HT1080 (cell line): ENCODE results near the gene ARMC5. TPM values are rescaled to one million over a fixed set of nuclear protein-coding genes. Genes with fewer than 3 reads are reported as not detected.
A peak's percentile ranks its signal among the peaks of the same experiment; 100 is the strongest.
"Not testable (repeated sequence)": the region's sequence is repeated elsewhere in the genome, so short reads cannot be mapped to it uniquely, and the experiment has no call there.

ENCODE experiments used
- DNase-seq: peaks from one replicate; pipeline ENCODE4 v3.0.0-alpha.2; 2015; ENCODE audit warnings: low read depth
- polyA plus RNA-seq, 2 experiments: library from polyadenylated mRNA; depleted of rRNA; stranded (reverse); fragments of >200 nt; gene quantifications; 2 replicates each; pipeline ENCODE4 v1.2.3, GENCODE V29; 2015
- total RNA-seq: library from RNA; depleted of rRNA; stranded (reverse); fragments of >200 nt; shearing (Covaris generic); gene quantifications from 2 replicates; pipeline ENCODE4 v1.2.3, GENCODE V29; 2014; rRNA removed

ARMC5 gene, protein sequence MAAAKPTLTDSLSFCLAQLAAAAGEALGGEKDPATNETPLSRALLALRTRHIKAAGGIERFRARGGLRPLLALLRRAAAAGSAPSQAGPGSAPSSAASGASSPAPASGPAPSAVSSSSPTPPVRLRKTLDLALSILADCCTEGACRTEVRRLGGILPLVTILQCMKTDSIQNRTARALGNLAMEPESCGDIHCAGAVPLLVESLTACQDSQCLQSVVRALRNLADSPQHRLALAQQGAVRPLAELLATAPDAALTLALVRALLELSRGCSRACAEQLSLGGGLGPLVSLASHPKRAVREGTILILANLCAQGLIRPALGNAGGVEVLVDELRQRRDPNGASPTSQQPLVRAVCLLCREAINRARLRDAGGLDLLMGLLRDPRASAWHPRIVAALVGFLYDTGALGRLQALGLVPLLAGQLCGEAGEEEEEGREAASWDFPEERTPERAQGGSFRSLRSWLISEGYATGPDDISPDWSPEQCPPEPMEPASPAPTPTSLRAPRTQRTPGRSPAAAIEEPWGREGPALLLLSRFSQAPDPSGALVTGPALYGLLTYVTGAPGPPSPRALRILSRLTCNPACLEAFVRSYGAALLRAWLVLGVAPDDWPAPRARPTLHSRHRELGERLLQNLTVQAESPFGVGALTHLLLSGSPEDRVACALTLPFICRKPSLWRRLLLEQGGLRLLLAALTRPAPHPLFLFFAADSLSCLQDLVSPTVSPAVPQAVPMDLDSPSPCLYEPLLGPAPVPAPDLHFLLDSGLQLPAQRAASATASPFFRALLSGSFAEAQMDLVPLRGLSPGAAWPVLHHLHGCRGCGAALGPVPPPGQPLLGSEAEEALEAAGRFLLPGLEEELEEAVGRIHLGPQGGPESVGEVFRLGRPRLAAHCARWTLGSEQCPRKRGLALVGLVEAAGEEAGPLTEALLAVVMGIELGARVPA
- 19.8 and 21.5 TPM in 2 replicates for total RNA-seq
- polyA plus RNA-seq (2015; cell fraction: cytosol; rRNA removed): 10.3 and 10.5 TPM in 2 replicates
- 27.1 and 27.7 TPM in 2 replicates for polyA plus RNA-seq (2015; cell fraction: nucleus; rRNA removed)

DNA sequence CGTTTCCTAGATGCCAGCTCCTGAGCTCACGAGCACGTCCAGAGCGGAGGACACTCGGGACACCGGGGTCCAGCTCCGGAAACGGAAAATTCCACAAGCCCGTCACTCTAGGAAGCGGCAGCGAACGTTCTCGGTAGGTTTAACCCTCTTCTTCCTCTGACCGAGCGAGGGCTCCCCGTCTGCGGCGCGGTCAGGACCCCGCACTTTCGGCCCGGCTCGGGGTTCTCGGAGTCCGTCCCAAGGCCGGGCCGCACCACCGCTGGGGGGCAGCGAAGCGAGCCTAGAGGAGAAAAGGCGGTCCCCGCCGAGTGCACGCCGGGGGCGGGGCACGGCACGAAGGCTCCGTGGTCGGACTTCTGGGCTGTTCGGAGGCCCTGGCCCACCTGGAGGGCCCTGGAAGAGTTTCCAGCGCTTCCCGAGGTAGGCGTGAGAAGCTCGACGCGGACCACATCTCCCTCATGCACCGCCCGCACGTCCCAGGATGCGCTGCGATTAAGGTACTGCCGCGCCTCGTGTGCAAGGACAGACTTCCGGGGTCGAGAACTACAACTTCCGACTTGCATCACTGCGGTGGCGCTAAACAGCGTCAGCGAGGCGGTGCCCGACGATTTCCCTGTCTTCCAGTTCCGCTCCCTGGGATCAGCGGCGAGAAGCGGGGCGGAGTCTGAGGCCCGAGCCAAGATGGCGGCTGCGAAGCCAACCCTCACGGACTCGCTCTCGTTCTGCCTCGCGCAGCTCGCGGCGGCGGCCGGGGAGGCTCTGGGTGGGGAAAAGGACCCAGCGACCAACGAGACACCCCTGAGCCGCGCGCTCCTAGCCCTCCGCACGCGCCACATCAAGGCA is at the start of gene ARMC5:
ARMC5 (plus strand) TSS at position 658 of the 843 bp plus-strand sequence; CDS start at position 682, 24 bp downstream.
- DNase-seq: peak; percentile 96

DNA sequence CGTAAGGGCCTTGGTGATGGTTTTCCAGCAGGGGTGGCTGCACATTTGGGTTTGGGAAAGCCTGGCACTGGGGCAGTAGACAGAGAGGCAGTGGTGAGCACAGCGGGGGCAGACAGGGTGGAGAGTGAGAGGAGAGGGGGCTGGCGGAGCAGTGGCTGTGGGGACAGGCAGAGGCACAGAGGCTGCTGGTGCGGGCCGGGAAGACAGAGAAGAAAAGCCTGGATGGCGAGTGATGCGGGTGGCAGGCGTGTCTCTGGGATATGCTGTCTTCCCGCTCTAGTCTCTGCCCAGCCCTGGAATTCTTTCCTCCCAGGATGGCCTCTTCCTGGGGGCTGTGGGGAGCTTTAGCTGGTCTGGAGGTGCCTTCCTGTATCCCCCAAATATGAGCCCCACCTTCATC is 49.2 kb upstream of the ARMC5 start:
- no peak for DNase-seq

DNA sequence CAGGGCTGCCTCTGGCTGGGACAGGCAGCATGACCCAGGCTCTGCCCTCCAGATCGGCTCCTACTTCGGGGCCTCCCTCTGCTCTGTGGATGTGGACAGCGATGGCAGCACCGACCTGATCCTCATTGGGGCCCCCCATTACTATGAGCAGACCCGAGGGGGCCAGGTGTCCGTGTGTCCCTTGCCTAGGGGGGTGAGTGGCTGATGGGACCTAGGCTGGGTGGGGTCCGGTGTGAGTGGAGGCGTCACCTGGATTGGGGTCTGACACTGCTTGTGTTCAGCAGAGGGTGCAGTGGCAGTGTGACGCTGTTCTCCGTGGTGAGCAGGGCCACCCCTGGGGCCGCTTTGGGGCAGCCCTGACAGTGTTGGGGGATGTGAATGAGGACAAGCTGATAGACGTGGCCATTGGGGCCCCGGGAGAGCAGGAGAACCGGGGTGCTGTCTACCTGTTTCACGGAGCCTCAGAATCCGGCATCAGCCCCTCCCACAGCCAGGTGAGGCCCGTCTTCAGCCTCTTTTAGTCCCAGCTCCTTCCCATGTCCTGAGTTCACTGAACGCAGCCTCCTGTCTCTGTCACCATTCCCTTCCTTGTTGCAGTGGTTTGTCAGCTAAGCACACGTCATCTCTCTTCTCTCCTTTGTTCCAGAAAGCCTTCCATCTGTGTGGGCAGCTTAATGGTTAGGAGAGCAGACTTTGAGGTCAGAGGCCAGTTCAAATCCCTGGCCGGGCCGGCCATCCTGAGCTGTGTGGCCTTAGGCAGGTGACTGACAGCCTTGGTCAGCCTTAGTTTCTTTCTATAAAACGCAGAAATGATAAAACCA is 48.1 kb upstream of the ARMC5 start:
- no peak for DNase-seq

DNA sequence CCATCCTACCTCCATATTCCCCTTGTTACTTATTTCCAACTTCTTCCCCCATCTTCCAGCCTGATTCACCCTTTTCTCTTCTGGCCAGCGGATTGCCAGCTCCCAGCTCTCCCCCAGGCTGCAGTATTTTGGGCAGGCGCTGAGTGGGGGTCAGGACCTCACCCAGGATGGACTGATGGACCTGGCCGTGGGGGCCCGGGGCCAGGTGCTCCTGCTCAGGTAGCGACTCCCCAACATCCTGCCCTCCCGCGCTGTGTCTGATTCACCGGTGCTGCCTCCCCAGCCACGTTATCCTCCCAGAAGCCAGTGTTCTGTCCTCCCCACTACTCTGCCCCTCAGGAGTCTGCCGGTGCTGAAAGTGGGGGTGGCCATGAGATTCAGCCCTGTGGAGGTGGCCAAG is 46.6 kb upstream of the ARMC5 start:
- no peak for DNase-seq

DNA sequence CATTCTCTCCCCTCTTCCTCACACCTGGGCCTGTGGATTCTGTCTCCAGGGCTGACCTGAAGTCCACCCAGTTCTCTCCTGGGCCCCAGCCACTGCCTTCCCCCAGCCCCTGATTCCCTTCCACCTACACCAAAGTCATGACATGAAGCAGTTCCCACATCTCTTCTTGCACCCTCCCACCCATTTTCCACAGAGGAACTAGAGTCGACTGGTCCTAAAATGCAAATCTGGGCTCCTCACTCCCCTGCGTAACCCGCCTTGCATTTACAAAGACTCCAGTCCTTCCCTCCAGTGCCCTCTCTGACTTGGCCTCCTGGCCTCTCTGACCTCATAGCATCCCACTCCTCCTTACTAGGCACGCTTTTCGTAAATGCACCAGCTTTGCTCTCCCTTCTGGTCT is 45.9 kb upstream of the ARMC5 start:
- DNase-seq: no peak

DNA sequence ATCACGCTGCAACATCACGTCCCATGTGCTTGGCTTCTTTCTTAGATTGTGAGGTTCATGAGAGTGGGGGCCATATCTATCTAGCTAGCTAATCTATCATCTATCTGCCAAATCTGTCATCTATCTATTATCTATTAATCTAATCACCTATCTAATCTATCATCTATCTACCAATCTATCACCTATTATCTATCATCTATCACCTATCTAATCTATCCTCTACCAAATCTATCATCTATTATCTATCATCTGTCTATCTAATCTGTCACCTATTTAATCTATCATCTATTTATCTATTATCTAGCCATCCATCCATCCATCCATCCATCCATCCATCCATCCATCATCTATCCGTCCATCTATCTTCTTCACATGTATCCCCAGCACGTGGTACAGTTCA is 45.4 kb upstream of the ARMC5 start:
- DNase-seq: no peak

DNA sequence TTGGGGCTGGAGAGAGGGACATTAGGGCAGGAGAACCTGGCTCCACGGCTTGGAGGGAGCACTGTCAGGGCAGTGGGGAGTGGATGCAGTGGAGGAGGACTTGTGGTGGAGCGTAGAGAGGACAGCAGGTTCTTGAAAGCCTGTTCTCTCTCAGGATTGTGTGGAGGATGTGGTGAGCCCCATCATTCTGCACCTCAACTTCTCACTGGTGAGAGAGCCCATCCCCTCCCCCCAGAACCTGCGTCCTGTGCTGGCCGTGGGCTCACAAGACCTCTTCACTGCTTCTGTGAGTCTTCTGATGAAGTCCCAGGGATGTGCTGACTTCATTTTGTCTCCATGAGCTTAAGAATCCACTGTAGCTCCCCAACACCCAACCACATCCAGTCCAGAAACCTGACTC is 44.6 kb upstream of the ARMC5 start:
- no peak for DNase-seq

DNA sequence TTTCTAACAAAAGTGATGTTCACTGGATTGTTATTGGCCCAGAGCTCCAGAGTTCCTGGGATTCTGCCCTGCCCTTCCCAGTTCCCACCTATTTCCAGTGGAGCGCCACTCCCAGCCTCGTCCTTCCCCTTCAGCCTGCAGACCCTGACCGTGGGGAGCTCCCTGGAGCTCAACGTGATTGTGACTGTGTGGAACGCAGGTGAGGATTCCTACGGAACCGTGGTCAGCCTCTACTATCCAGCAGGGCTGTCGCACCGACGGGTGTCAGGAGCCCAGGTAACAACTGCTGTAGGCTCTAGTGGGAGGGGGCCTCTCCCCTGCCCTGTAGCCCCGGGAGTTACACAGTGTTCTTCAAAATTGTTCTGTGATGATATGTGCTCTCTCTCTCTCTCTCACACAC is 42.9 kb upstream of the ARMC5 start:
- DNase-seq: no peak

DNA sequence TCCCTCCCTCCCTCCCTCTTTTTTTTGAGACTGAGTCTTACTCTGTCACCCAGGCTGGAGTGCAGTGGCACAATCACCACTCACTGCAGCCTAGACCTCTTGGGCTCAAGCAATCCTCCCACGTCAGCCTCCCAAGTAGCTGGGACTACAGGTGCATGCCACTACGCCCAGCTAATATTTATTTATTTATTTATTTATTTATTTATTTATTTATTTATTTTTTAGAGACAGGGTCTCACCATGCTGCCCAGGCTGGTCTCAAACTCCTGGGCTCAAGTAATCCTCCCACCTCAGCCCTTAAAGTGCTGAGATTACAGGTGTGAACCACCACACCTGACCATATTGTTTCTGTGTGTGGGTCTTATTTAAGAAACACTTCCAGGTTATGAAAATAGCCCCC is 42.3 kb upstream of the ARMC5 start:
- DNase-seq: not testable (repeated sequence)

DNA sequence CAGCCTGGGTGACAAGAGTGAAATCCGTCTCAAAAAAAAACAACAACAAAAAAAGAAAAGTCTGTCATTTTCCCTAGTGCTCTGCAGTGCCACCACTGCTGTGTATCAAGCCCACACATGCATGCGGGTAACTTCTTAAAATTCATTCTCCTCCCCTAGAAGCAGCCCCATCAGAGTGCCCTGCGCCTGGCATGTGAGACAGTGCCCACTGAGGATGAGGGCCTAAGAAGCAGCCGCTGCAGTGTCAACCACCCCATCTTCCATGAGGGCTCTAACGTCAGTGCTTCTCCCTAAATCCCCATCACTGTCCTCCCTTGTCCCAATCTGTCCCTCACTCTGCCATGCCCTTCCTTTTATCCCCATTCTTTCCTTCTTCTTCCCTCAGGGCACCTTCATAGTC is 41.4 kb upstream of the ARMC5 start:
- DNase-seq: no peak

DNA sequence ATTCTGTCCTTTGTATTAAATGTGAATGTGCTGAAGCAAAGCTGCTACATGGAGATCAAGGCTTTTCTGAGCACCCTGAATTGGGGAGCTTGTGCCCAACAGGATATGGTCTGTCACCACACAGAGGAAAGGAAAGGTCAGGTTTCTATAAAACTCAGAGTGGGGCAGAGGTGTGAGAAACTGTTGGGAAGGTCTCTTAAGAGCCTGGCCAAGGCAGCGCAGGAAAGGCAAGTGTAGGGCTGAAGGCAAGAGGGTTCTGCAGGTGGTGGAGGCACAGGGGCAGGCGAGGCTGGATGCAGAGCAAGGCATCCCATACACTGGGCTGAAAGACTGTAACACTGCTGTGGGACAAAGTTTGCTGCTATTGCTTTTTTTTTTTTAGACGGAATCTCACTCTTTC is 39.3 kb upstream of the ARMC5 start:
- no peak for DNase-seq

DNA sequence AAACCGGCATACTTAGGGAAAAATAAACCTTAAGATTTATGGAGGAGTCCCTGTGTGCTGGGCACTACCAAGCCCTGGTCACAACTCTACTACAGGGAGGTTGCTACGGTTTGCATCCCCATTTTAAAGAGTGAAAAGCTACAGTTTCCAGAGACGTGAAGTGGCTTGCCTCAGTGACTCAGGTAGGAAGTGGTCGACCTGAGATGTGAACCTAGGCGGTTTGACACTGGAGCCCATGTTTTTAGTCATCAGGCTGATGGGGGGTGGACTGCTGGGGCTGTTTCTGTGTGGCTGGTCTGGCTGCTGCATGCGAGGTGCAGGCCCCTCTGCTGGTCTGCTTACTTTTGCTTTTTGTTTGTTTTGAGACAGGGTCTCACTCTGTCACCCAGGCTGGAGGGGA is 37.7 kb upstream of the ARMC5 start:
- DNase-seq: no peak

DNA sequence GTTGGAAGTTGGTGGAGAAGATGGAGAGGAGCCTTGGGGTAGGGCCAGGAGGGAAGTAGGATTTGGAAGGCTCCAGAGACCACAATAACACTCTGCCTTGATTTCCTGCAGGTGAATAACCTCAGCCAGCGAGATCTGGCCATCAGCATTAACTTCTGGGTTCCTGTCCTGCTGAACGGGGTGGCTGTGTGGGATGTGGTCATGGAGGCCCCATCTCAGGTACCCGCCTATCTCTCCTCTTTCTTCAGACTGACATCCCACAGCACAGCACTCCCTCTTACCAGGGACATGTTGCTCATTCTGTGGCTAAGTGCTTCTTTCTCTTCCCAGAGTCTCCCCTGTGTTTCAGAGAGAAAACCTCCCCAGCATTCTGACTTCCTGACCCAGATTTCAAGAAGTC is 36.1 kb upstream of the ARMC5 start:
- no peak for DNase-seq

DNA sequence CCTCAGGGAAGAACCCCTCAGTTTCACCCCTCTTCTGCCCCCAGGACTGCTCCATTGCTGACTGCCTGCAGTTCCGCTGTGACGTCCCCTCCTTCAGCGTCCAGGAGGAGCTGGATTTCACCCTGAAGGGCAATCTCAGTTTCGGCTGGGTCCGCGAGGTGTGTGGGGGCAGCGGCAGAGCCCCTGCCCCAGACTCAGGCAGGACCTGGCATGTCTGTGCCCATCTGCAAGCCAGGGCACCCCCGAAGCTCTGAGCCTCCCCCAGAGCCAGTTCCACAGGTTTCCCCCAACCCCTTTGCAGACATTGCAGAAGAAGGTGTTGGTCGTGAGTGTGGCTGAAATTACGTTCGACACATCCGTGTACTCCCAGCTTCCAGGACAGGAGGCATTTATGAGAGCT is 35.5 kb upstream of the ARMC5 start:
- no peak for DNase-seq

DNA sequence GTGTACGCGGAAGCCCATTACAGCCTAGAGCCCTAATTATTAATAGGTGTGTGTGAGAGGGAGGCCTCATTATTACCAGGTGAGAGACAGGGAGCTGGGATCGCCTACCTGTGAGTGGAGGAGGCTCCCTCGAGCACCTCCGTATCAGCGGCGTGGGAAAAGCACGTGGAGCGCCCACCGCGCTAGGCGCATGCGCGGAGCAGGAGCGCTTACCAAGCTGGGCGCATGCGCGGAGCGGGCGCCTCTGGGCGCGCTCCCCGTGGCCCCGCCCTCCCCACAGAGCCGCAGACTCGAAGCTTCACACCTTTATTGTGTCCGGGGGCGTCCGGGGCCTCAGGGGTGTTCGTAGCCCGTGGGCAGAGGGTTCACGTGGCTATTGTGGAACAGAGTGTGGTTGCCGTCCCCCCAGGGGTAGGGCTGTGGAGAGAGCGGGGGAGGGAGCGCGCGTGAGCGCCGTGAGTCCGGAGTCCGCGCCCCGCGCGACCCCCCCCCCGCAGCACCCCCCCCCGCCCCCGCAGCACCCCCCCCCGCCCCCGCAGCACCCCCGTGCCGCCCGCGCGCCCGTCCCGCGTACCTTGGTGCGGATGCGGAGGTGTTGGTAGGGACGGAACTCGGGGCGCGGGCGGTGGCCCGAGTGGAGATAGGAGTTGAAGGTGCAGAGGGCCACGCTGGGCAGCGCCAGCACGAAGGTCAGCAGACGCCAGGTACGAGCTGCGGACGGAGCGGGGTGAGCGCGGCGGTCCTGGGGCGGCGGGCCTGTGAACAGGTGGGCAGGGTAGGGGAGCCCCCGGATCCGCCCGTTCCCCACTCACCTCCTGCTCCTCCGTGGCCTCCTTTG is 31.6 kb upstream of the ARMC5 start:
- no peak for DNase-seq

DNA sequence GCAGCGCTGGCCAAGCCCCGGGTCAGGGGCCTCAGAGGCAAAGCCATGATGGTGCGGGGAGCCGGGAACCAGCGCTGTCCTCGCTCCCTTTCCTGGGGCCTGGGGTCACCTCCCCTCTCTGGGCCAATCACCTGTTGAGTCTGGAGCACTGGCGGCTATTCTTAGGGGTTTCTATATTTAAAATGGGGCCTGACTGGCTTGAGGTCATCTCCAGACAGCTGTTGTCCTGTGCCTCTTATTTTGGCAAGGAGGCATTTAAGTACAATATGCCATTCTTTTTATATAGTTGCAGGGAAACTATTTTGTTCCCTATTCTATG is 31.1 kb upstream of the ARMC5 start, which contains the start of gene COX6A2:
COX6A2 (minus strand) TSS at position 82 of the 319 bp plus-strand sequence; CDS start at position 47, 35 bp downstream.
- no peak for DNase-seq

DNA sequence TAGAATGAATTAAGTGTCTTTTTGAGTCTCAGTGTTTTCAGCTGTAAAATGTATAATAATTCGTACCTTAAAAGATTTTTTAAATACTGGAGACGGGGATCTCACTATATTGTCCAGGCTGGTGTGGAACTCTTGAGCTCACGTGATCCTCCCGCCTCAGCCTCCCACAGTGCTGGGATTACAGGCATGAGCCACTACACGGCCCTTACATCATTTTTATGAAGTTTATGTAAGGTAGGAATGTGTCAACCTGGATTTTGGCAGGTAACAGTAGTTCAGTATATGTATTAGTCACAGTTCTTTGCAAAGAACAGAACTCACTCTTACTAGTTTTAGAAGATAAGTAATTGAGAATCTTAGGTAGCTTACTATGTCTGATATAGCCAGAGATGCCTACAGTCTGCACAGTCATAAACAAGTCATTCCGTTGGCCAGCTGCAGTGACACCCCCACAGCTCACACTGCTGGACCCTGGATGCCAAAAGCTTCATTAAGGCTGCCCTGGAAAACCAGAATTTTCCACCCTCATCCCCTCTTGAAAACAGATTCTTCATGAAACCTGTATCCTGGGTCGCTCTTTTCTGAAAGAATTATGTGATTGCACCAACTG is 30.6 kb upstream of the ARMC5 start:
- no peak for DNase-seq

DNA sequence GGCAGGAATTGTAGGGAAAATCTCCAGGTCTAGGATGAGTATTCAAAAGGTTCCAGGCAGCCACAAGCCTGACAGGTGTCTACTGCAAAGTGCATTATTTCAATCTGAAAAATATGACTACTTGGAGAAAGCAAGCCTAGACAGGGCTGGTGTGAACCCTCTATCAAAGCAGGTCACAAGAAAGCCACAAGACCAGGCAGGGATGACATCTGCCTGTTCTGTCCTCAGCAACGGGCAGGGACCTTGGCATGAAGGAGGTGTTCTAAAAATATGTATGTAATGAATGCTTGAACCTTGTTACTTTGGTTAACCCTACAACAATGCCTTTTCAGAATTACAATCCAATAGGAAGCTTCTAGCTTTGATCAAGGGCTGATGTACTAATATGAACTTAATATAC is 30.0 kb upstream of the ARMC5 start:
- no peak for DNase-seq

DNA sequence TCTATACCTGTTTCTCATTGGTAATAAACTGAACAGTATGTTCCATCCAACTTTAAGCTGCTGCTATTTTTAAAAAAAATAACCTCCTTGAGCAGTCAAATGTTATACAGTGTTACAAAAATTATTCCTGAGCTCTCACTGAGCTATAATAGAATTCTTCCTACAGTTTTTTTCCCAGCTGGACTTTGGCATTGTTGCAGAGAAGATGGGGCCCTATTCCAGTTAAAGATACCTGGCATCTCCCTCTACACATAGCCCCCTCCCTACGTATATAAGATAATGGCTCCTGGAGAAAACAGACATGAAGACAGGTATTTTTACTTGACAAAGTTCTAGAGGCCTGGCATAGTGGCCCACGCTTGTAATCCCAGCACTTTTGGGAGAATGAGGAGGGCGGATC is 29.5 kb upstream of the ARMC5 start:
- DNase-seq: no peak
